G401 (cell line): ENCODE results near the gene TIMM44. TPM values are rescaled to one million over a fixed set of nuclear protein-coding genes. Genes with fewer than 3 reads are reported as not detected.
A peak's percentile ranks its signal among the peaks of the same experiment; 100 is the strongest.
"Not testable (repeated sequence)": the region's sequence is repeated elsewhere in the genome, so short reads cannot be mapped to it uniquely, and the experiment has no call there.

ENCODE experiments used
- DNase-seq: peaks from one replicate; pipeline ENCODE4 v3.0.0-alpha.2; 2015; ENCODE audit warnings: low spot score
- in situ Hi-C: cut with HindIII; loops from 2 replicates; pipeline ENCODE4 v1.10.0; 2016; ENCODE audit warnings: low sequenced_read_pairs, mixed read lengths
- total RNA-seq: library from RNA; depleted of rRNA; stranded (reverse); fragments of >200 nt; shearing (Covaris generic); gene quantifications from 2 replicates; pipeline ENCODE4 v1.2.3, GENCODE V29; 2014

TIMM44 gene
- total RNA-seq, 1 experiment from 2014 or later = 168 TPM

- in situ Hi-C loops = no loop called here
Measured at GRCh38 chr19:7959211-7959610, 15.7 kb upstream of the TIMM44 start.

DNA sequence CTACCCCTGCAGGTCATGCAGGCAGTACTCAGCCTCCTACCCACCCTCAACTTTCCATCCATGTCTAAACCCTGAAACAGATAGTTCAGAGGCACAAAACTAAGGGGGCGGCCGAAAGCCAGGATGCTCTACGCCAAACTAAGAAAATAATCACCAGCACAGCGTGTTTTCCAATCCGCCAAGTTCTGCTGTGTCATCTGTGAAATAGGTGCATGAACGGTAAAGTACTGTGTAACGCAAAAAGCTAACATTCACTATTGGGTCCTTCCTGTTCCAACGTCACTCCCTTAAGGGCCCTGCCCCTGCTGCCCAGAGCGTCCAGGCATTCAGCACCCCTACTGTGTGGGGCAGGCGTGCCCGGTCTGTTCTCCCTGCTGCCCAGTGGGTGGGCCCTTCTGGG is 12.2 kb upstream of the TIMM44 start:
- no peak for DNase-seq
- in situ Hi-C loops = no loop called here

More at GRCh38 chr19:7959211-7959610, 15.7 kb upstream of the TIMM44 start:
- no peak for DNase-seq

DNA sequence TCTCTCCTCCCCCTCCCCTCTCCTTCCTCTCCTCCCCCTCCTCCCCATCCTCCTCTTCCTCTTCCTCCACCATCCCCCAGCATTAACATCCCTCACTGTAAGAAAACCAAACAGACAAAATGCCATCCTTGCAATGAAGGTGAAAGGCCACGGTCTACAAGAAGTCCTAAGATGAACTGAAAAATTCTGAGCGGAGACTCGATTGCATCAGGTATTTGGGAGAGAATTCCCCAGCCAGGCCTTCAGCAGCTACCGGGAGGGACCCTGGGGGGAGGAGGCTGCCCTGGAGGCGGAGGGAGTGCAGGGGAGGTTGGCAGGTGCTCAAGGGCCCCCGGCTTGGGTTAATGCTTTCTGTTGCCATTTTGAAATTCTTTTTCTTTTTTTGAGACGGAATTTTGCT is 10.1 kb upstream of the TIMM44 start:
- no peak for DNase-seq
- in situ Hi-C loops = no loop called here

DNA sequence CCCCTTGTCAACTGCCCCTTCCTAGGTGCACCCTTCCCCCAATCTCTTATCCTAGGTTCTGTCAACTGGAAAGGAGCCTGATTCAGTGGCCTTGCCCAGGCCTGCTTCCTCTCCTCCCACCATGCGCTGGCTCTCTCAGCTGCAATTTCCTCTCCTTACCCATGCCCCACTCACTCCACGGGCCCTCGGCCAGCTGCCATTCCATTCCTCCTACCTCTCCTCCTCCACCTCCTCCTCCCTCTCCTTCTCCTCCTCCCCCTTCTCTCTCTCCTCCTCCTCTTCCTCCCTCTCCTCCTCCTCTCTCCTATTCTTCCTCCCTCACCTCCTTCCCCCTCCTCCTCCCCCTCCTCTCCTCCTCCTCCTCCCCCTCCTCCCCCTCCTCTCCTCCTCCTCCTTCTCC is 9.6 kb upstream of the TIMM44 start:
- in situ Hi-C loops = no loop called here
- peak; percentile 84 for DNase-seq

- no peak for DNase-seq
- in situ Hi-C loops = no loop called here
Measured at GRCh38 chr19:7947939-7948338, 4.5 kb upstream of the TIMM44 start.

- in situ Hi-C loops = no loop called here
- peak; percentile 92 for DNase-seq
Measured at GRCh38 chr19:7944177-7944761, 803 bp upstream of the TIMM44 start.

GRCh38 chr19:7942981-7943443 is 454 bp downstream of the TIMM44 start:
- DNase-seq = no peak
- in situ Hi-C loops = no loop called here

DNA sequence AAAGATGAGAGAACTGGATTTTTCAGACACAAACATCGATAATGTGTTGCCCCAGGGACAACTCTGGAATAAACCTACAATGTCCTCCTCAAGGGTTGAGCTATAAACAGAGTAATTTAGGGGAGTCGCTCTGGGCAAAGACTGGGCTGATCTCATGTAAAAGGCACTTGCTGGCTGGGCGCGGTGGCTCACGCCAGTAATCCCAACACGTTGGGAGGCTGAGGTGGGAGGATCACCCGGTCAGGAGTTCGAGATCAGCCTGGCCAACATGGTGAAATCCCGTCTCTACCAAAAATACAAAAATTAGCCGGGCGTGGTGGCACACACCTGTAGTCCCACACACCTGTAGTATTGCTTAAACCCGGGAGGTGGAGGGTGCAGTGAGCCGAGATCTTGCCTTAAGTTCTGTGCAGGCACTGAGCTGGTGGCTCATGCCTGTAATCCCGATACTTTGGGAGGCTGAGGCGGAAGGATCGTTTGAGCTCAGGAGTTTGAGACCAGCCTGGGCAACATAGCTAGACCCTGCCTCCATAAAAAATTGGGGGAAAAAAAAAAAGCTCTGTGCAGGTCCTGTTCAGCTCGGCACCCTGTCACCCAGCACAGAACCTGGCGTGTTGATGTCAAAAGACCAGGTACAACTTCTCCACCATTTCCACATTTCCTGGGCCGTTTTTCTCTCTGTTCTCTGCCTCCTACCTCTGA is 1.4 kb downstream of the TIMM44 start:
- no peak for DNase-seq
- in situ Hi-C loops = no loop called here

- DNase-seq = no peak
- in situ Hi-C loops = no loop called here
Measured at GRCh38 chr19:7940841-7941240, 2.6 kb downstream of the TIMM44 start.

GRCh38 chr19:7934766-7935165 is 8.7 kb downstream of the TIMM44 start:
- in situ Hi-C loops = no loop called here
- no peak for DNase-seq

DNA sequence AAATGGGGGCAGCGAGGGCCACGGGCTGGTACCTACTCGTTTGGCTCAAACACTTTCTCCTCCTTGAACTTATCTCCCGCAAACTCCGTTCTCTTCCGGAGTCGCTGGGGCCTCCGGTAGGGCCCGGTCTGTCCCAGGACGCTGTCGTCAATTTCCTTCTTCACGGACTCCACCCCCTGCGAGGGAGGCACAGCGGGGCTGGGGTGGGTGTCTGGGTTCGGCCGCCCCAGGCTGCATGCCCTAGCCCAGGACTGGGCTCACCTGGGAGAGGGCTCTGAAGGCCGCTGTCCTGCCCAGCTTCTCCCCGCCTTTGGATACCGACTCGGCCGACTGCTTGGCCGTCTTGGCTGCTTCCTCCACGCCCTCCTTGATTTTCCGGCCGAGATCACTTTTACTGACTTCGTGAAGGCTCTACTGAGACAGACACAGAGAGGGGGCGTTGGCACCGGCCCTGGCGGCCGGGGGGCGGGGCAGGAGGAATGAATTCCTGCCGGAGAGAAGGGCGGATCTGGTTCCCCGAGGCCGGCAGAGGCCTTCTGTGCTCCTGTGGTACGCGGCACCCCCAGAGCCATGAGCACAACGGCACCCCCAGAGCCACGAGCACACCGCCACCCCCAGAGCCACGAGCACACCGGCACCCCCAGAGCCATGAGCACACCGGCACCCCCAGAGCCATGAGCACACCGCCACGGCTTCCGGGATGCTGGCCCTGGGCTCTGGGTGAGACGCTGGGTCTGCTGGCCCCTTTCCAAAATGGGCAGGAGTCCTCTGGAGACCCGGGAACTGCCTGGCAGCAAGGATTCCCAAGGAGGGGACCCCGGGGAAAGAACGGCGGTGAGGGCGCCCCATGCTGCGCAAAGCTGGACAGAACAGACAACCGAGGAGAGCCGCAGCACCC is 9.4 kb downstream of the TIMM44 start:
- no peak for DNase-seq
- in situ Hi-C loops = no loop called here

DNA sequence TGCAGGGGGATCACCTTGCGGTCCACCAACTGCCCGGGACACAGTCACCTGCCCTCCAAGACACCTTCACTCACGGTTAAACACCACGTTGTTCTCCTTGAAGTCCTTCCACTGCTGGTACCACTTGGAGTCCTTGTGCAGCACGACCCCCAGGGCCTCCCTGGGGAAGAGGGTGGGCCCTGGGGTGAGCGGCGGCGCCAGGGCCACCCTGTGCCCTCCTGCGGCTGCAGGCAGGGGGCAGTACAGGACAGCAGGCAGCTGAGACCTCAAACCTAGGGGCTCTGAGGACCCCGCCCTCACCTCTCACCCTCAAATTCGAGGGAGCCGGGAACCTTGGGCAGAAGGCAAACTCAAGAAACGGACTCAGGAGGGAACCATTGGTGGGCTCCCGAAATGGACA is 10.1 kb downstream of the TIMM44 start:
- DNase-seq = no peak

GRCh38 chr19:7932930-7933300 is 10.6 kb downstream of the TIMM44 start:
- in situ Hi-C loops = no loop called here
- DNase-seq = no peak

More for the DNA sequence above, 10.1 kb downstream of the TIMM44 start:
- in situ Hi-C loops = no loop called here

GRCh38 chr19:7932276-7932929 is 11.1 kb downstream of the TIMM44 start:
- in situ Hi-C loops = no loop called here
- DNase-seq = no peak

- in situ Hi-C loops = no loop called here
- no peak for DNase-seq
Measured at GRCh38 chr19:7931221-7932061, 12.0 kb downstream of the TIMM44 start.

DNA sequence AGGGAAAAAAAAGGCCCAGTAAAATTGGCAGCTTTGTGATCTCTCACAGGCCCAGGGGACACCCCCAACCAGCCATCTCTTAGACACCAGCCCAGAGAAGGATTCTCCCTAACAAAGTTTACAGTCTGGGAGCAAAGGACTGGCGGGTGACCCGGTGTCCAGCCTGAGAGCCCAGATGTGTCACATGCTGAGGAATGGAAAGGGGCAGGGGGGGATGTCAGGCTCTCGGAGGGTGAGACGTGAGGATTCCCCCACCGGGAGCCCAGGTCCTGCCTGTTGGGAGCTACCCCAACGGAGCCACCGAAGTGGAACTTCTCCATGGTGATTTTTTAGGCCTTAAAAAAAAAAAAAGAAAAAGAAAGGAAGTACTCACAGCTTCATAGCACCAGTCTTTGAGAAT is 12.7 kb downstream of the TIMM44 start:
- no peak for DNase-seq
- in situ Hi-C loops = no loop called here

DNA sequence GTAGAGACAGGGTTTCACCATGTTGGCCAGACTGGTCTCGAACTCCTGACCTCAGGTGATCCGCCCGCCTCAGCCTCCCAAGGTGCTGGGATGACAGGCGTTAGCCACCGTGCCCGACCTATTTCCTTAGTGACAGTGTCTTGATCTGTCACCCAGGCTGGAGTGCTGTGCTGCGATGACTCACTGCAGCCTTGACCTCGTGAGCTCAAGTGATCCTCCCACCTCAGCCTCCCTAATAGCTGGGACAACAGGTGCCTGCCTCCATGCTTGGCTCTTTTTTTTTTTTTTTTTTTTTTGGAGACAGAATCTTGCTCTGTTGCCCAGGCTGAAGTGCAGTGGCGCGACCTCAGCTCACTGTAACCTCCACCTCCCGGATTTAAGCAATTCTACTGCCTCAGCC is 13.4 kb downstream of the TIMM44 start:
- in situ Hi-C loops = not testable (repeated sequence)

GRCh38 chr19:7928741-7929701 is 14.4 kb downstream of the TIMM44 start:
- DNase-seq = no peak
- in situ Hi-C loops = no loop called here

More for the DNA sequence above, 13.4 kb downstream of the TIMM44 start:
- DNase-seq = not testable (repeated sequence)
